K562 (cell line): Measurements from ENCODE around the gene FASTKD3. TPM values are rescaled to one million over a fixed set of nuclear protein-coding genes. Genes with fewer than 3 reads are reported as not detected.

Experiments
- BCOR ChIP-seq: fragments of 450-650 bp; IDR thresholded peaks from 2 replicates; pipeline ENCODE4 v1.6.1; 2016
- CREB1 ChIP-seq, 2 experiments: sonication (generic) in 1 of 2; formaldehyde crosslinking in 1 of 2; IDR thresholded peaks; 2 replicates each; pipeline versions ENCODE4 v1.6.1 to v1.8.0; 2012 to 2022; ENCODE audit warnings: inconsistent platforms in 1 of 2, mild to moderate bottlenecking in 1 of 2, missing genetic modification reagents in 1 of 2, moderate library complexity in 1 of 2
- ETV1 ChIP-seq: fragments of 450-650 bp; conservative IDR thresholded peaks from 2 replicates; pipeline ENCODE4 v1.6.1; 2016; ENCODE audit warnings: missing genetic modification characterization, control low read depth, low read depth, missing compliant biosample characterization
- EWSR1 ChIP-seq: fragments of 450-650 bp; IDR thresholded peaks from 2 replicates; pipeline ENCODE4 v1.6.1; 2018; ENCODE audit warnings: borderline replicate concordance, mild to moderate bottlenecking, low read depth, moderate library complexity; ENCODE audit not compliant: partially characterized antibody
- HDGF ChIP-seq: fragments of 450-650 bp; IDR thresholded peaks from 2 replicates; pipeline ENCODE4 v1.6.1; 2016
- LEF1 ChIP-seq: fragments of 450-650 bp; IDR thresholded peaks from 2 replicates; pipeline ENCODE4 v1.6.1; 2016; ENCODE audit warnings: mild to moderate bottlenecking
- MAX ChIP-seq: sonication (generic); formaldehyde crosslinking; IDR thresholded peaks from 2 replicates; pipeline ENCODE4 v1.9.0; 2022; ENCODE audit warnings: mild to moderate bottlenecking, missing genetic modification reagents
- MIER1 ChIP-seq: fragments of 450-650 bp; IDR thresholded peaks from 2 replicates; pipeline ENCODE4 v1.6.1; 2016; ENCODE audit warnings: antibody characterized with exemption, mild to moderate bottlenecking, low read depth
- RNF219 ChIP-seq: fragments of 250-450 bp; sonication (Bioruptor Pico); IDR thresholded peaks from 2 replicates; pipeline ENCODE4 v1.5.0; 2022; ENCODE audit warnings: mild to moderate bottlenecking
- SIRT6 ChIP-seq: IDR thresholded peaks from one replicate; pipeline ENCODE4 v1.6.1; 2012; ENCODE audit warnings: low read depth, mild to moderate bottlenecking, control low read depth, inconsistent platforms, low read length, moderate library complexity
- SMAD4 ChIP-seq: fragments of 250-450 bp; sonication (Bioruptor Pico); conservative IDR thresholded peaks from 2 replicates; pipeline ENCODE4 v1.8.0; 2021; ENCODE audit warnings: inconsistent platforms, mild to moderate bottlenecking, moderate library complexity
- SNAPC5 ChIP-seq: fragments of 250-450 bp; sonication (Bioruptor Pico); IDR thresholded peaks from 2 replicates; pipeline ENCODE4 v1.8.0; 2021; ENCODE audit warnings: moderate library complexity, mild to moderate bottlenecking, inconsistent platforms
- TEAD4 ChIP-seq, 2 experiments: sonication (generic) in 1 of 2; formaldehyde crosslinking in 1 of 2; IDR thresholded peaks; 2 replicates each; pipeline versions ENCODE4 v1.6.1 to v1.8.0; 2012 to 2022; ENCODE audit warnings: borderline replicate concordance in 1 of 2, inconsistent platforms in 1 of 2, low read length in 1 of 2, mild to moderate bottlenecking in 1 of 2, missing genetic modification reagents in 1 of 2
- ZBTB17 ChIP-seq: fragments of 450-650 bp; formaldehyde crosslinking; IDR thresholded peaks from 2 replicates; pipeline ENCODE4 v1.4.0; 2020; ENCODE audit warnings: mild to moderate bottlenecking
- ZFX ChIP-seq: sonication (generic); formaldehyde crosslinking; IDR thresholded peaks from 2 replicates; pipeline ENCODE4 v1.8.0; 2022; ENCODE audit warnings: mild to moderate bottlenecking, missing genetic modification reagents, moderate library complexity
- ZNF232 ChIP-seq: sonication (generic); formaldehyde crosslinking; IDR thresholded peaks from 2 replicates; pipeline ENCODE4 v1.8.0; 2022; ENCODE audit warnings: mild to moderate bottlenecking, missing genetic modification reagents
- ZNF318 ChIP-seq, 2 experiments: fragments of 450-650 bp; IDR thresholded peaks; 2 replicates each; pipeline ENCODE4 v1.6.1; 2016; ENCODE audit warnings: mild to moderate bottlenecking in 2 of 2, borderline replicate concordance in 1 of 2, low read depth in 1 of 2, moderate library complexity in 1 of 2
- polyA plus RNA-seq, 8 experiments: library from polyadenylated mRNA; depleted of rRNA in 4 of 8; stranded (reverse) in 5 of 8; unstranded in 3 of 8; fragments of >200 nt; fragmentation: Nextera tagmentation in 2 of 8; fragmentation: Illumina TruSeq in 1 of 8; extraction: Ambion mirVana in 2 of 8; extraction: Trizol in 1 of 8; gene quantifications; 2 replicates each; pipeline versions ENCODE4 v1.2.1 to v1.2.3, GENCODE V29; 2011 to 2014; ENCODE audit warnings: inconsistent platforms in 1 of 8, missing spikeins in 1 of 8
- total RNA-seq, 7 experiments: library from RNA; depleted of rRNA in 6 of 7; stranded (reverse); fragments of >200 nt in 6 of 7; fragmentation: Illumina TruSeq in 2 of 7; extraction: Trizol in 2 of 7; gene quantifications; 2 replicates each; pipeline versions ENCODE4 v1.2.1 to v1.2.3, GENCODE V29; 2011 to 2021; ENCODE audit warnings: low replicate concordance in 1 of 7

The FASTKD3 gene
- total and polyA plus RNA-seq, 9 of the 15 experiments (the other 6 are each of a cell fraction or from before 2014, with no cell fraction given): 17.1 to 149 (median 47.5) TPM

GRCh38 chr5:7868773-7869473 lies at the start of gene FASTKD3, which contains the start of gene MTRR (continued):
- TF ChIP-seq ZNF318 (IDR thresholded peaks at IDR 0.05; ENCODE audit: borderline replicate concordance in 1 of 2, low read depth in 1 of 2) (no peak), EWSR1 (no peak), MAX (peak; percentile 50), SMAD4 (CRISPR knock-in tag) (no peak; the same call in 1 of the 2 replicates), ZNF232 (peak; percentile 4; the same call in 1 of the 2 replicates), SNAPC5 (CRISPR knock-in tag) (no peak), ETV1 (tag) (no peak), HDGF (no peak), CREB1 (IDR thresholded peaks at IDR 0.05) (peak; percentile 87), CREB1 (CRISPR knock-in tag; IDR thresholded peaks at IDR 0.05) (peak; percentile 85), ZFX (CRISPR knock-in tag) (peak; percentile 75), MIER1 (no peak), LEF1 (no peak), SIRT6 (no peak), BCOR (no peak), ZBTB17 (CRISPR knock-in tag) (no peak), TEAD4 (IDR thresholded peaks at IDR 0.05; ENCODE audit: low read length) (no peak), TEAD4 (CRISPR knock-in tag; IDR thresholded peaks at IDR 0.05; ENCODE audit: borderline replicate concordance) (no peak), RNF219 (CRISPR knock-in tag) (no peak)
